PC-3 (cell line): ENCODE data around the gene CLPTM1L. TPM values are rescaled to one million over a fixed set of nuclear protein-coding genes. Genes with fewer than 3 reads are reported as not detected.

Experiments
- ATAC-seq: fragments of 200-7000 bp; cut with Tn5 transposase; 2 replicates; pipeline ENCODE4 v1.9.1; 2020; ENCODE audit warnings: mild to moderate bottlenecking, moderate library complexity
- BruUV-seq: library from RNA; stranded (reverse); fragments of 400-500 nt; replicated peaks from 2 replicates; lab custom pipeline; 2021; lab: Mats Ljungman, UMichigan
- CTCF ChIA-PET: fragments of 300-600 bp; sonication (Branson Sonifier 250); formaldehyde crosslinking; loops from one replicate; lab custom pipeline; 2022; ENCODE audit warnings: antibody characterized with exemption; lab: Charles Lee
- POLR2A ChIA-PET: fragments of 300-600 bp; sonication (Branson Sonifier 250); formaldehyde crosslinking; loops from one replicate; lab custom pipeline; 2022; ENCODE audit warnings: antibody characterized with exemption; ENCODE audit not compliant: unreplicated experiment; lab: Charles Lee
- DNase-seq: peaks from one replicate; pipeline ENCODE4 v3.0.0-alpha.2; 2015
- H2AFZ ChIP-seq: fragments of 300-600 bp; sonication (generic); 2 replicates; pipeline ENCODE4 v1.6.0; 2016; ENCODE audit warnings: antibody characterized with exemption, low read length
- H3F3A ChIP-seq: fragments of 300-600 bp; sonication (generic); one replicate; pipeline ENCODE4 v1.6.0; 2017; ENCODE audit warnings: antibody characterized with exemption, low read length, control low read depth, mild to moderate bottlenecking; ENCODE audit not compliant: unreplicated experiment
- H3K27ac ChIP-seq: fragments of 300-600 bp; sonication (generic); 2 replicates; pipeline ENCODE4 v1.5.1; 2016; ENCODE audit warnings: mild to moderate bottlenecking, low read length
- H3K27me3 ChIP-seq: fragments of 300-600 bp; sonication (generic); 2 replicates; pipeline ENCODE4 v1.6.1; 2016; ENCODE audit warnings: low read length, mixed read lengths
- H3K36me3 ChIP-seq: fragments of 300-600 bp; sonication (generic); 2 replicates; pipeline ENCODE4 v1.6.1; 2016; ENCODE audit warnings: low read depth, mixed run types, low read length, mixed read lengths
- H3K4me1 ChIP-seq: fragments of 300-600 bp; sonication (generic); 2 replicates; pipeline ENCODE4 v1.5.1; 2016; ENCODE audit warnings: low read length; ENCODE audit not compliant: insufficient read depth
- H3K4me2 ChIP-seq: fragments of 300-600 bp; sonication (generic); 2 replicates; pipeline ENCODE4 v1.6.0; 2016; ENCODE audit warnings: low read length
- H3K4me3 ChIP-seq: fragments of 300-600 bp; sonication (generic); 2 replicates; pipeline ENCODE4 v1.5.1; 2016; ENCODE audit warnings: mild to moderate bottlenecking, low read length, mixed read lengths
- H3K79me2 ChIP-seq: fragments of 300-600 bp; sonication (generic); 2 replicates; pipeline ENCODE4 v1.6.1; 2017; ENCODE audit warnings: low read length, mixed read lengths
- H3K9ac ChIP-seq: fragments of 300-600 bp; sonication (generic); 2 replicates; pipeline ENCODE4 v1.6.0; 2016; ENCODE audit warnings: mild to moderate bottlenecking, low read length
- H3K9me2 ChIP-seq: fragments of 300-600 bp; sonication (generic); replicated peaks from 2 replicates; pipeline ENCODE4 v1.6.1; 2016; ENCODE audit warnings: mixed run types, low read length, mixed read lengths
- H3K9me3 ChIP-seq: fragments of 300-600 bp; sonication (generic); 2 replicates; pipeline ENCODE4 v1.6.1; 2016; ENCODE audit warnings: low read length, mixed read lengths
- H4K20me1 ChIP-seq: fragments of 300-600 bp; sonication (generic); 2 replicates; pipeline ENCODE4 v1.6.1; 2016; ENCODE audit warnings: low read length, mixed read lengths
- EZH2 ChIP-seq: fragments of 300-600 bp; sonication (generic); IDR thresholded peaks from one replicate; pipeline ENCODE4 v1.6.1; 2017; ENCODE audit warnings: antibody characterized with exemption, mild to moderate bottlenecking, low read length; ENCODE audit not compliant: unreplicated experiment
- EZH2phosphoT487 ChIP-seq: fragments of 300-600 bp; sonication (generic); IDR thresholded peaks from 2 replicates; pipeline ENCODE4 v1.6.1; 2018; ENCODE audit warnings: mild to moderate bottlenecking, antibody characterized with exemption, low read length, borderline replicate concordance
- intact Hi-C: fragments of 100-400 bp; cut with micrococcal nuclease; formaldehyde crosslinking; loops from 2 replicates; pipeline ENCODE4 v1.9.0; 2023
- total RNA-seq: library from RNA; depleted of rRNA; stranded (reverse); fragments of >200 nt; gene quantifications from 2 replicates; pipeline ENCODE4 v1.2.3, GENCODE V29; 2014
- TF ChIP-seq, protein P1 (sequence below): fragments of 300-600 bp; sonication (generic); conservative IDR thresholded peaks from 2 replicates; pipeline ENCODE4 v1.5.1; 2017; ENCODE audit warnings: antibody characterized with exemption, low read depth, mild to moderate bottlenecking, low read length

CLPTM1L gene
- total RNA-seq, 1 experiment from 2014 or later = 463 TPM

- Histone ChIP-seq H3K4me2 (no peak overlapping the region), H3K4me3 (no peak overlapping the region), H4K20me1 (no peaks in the 10 kb centered on the region), H3K27ac (no peak overlapping the region), H3K27me3 (peaks cover 9% of the 10 kb centered on the region), H3K4me1 (0 out of 2 replicates have a peak, but pooled peaks cover under 1% of the 10 kb centered on the region), H3K79me2 (no peaks in the 10 kb centered on the region), H3K9ac (no peak overlapping the region), H3K9me2 (no peaks in the 10 kb centered on the region), H3K36me3 (no peaks in the 10 kb centered on the region), H3K9me3 (no peaks in the 10 kb centered on the region), H2AFZ (no peak overlapping the region), H3F3A (no peaks in the 10 kb centered on the region)
- ChIA-PET POLR2A (no interaction called here), CTCF (no interaction called here)
- no TSS peak for BruUV-seq
- DNase-seq (no peak), ATAC-seq (no peak)
- intact Hi-C loops = no loop called here
- TF ChIP-seq EZH2phosphoT487 = no peak
- TF ChIP-seq, protein P1, sequence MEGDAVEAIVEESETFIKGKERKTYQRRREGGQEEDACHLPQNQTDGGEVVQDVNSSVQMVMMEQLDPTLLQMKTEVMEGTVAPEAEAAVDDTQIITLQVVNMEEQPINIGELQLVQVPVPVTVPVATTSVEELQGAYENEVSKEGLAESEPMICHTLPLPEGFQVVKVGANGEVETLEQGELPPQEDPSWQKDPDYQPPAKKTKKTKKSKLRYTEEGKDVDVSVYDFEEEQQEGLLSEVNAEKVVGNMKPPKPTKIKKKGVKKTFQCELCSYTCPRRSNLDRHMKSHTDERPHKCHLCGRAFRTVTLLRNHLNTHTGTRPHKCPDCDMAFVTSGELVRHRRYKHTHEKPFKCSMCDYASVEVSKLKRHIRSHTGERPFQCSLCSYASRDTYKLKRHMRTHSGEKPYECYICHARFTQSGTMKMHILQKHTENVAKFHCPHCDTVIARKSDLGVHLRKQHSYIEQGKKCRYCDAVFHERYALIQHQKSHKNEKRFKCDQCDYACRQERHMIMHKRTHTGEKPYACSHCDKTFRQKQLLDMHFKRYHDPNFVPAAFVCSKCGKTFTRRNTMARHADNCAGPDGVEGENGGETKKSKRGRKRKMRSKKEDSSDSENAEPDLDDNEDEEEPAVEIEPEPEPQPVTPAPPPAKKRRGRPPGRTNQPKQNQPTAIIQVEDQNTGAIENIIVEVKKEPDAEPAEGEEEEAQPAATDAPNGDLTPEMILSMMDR = 0 out of 2 replicates have a peak, but pooled peaks have one; percentile 21
Observed at GRCh38 chr5:1380011-1380817, 35.3 kb upstream of the CLPTM1L start.

DNA sequence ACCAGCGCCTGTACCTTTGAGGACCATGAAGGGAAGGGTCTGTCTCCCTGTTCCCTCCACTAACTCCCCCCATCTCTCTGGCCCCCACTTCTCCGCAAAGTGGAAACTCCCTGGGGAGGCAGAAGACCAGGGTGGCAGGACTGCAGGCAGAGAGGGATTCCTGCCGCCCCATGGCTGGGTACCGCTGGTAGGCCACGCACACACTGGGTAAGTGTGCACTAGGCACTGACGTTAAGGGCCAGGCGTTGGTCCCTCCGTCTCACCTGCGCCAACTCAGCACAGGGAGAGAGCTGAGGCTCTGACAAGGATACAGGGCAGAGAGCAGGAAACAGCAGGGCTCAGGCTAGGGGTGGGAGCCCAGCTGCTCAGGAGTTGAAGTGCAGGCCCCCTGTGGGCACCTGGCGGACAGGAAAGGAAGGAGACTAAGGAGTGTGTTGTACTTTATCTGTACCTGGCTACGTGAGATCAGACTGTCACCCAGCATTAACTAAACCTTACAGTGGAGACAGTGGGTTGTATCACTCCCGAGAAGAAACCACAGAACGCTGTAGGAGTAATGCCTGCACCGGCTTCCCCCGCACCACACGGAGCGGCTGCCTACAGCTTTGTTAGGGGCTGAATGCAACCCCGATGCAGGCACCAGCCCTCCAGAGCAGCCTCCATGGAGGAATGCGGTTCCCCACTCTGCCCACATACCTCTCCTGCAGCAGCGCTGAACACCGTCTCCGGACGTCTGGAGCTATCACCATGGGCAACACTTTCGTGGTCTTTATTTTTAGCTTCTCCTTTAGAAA is 34.2 kb upstream of the CLPTM1L start:
- H3K4me3 ChIP-seq = no peak overlapping the region
- intact Hi-C loops = no loop called here
- no peaks in the 10 kb centered on the region for H3K4me1 ChIP-seq
- no peaks in the 10 kb centered on the region for H4K20me1 ChIP-seq
- no peaks in the 10 kb centered on the region for H3K9me3 ChIP-seq
- no peak overlapping the region for H2AFZ ChIP-seq
- no peak overlapping the region for H3K4me2 ChIP-seq
- peaks cover 13% of the 10 kb centered on the region for H3K27me3 ChIP-seq
- CTCF ChIA-PET = no interaction called here
- BruUV-seq = no TSS peak
- no peak for DNase-seq
- H3F3A ChIP-seq = no peaks in the 10 kb centered on the region
- H3K36me3 ChIP-seq = no peaks in the 10 kb centered on the region
- no peak for ATAC-seq
- no peaks in the 10 kb centered on the region for H3K79me2 ChIP-seq
- H3K27ac ChIP-seq = no peak overlapping the region
- no peaks in the 10 kb centered on the region for H3K9me2 ChIP-seq
- TF ChIP-seq EZH2phosphoT487 = no peak
- H3K9ac ChIP-seq = no peak overlapping the region
- POLR2A ChIA-PET = no interaction called here

DNA sequence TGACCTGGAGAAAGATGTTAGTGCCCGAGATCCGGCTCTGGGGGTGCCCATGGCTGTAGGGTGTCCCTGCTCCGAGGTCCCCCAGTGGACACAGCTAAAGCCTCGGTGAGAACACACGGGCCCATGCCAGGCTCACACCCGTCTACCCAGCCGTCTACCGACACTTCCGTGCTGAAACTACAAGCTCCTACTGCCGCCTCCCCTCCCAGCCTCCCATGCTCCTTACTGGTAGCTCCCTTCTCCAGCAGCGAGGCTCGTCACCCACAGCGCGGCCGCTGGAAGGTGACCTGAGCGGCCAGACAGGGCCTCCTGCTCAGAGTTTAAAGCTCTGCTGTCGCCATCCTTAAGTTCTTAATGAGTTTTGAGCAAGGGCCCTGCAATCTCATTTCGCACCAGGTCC is 33.2 kb upstream of the CLPTM1L start:
- Histone ChIP-seq H3K9me2 (no peaks in the 10 kb centered on the region), H3K9ac (no peak overlapping the region), H3K4me1 (no peaks in the 10 kb centered on the region), H3F3A (no peaks in the 10 kb centered on the region), H3K4me2 (no peak overlapping the region), H3K79me2 (no peaks in the 10 kb centered on the region), H2AFZ (no peak overlapping the region), H3K9me3 (no peaks in the 10 kb centered on the region), H3K36me3 (no peaks in the 10 kb centered on the region), H4K20me1 (no peaks in the 10 kb centered on the region), H3K27ac (no peak overlapping the region), H3K27me3 (peaks cover 14% of the 10 kb centered on the region), H3K4me3 (no peak overlapping the region)
- POLR2A ChIA-PET = no interaction called here
- BruUV-seq = no TSS peak
- intact Hi-C loops = no loop called here
- DNase-seq = no peak
- ATAC-seq = no peak
- CTCF ChIA-PET = no interaction called here
- TF ChIP-seq EZH2 = no peak
- TF ChIP-seq EZH2phosphoT487 = no peak
- TF ChIP-seq, protein P1 = no peak
